T-cell (primary cell): ENCODE data around the gene C3orf20. TPM values are rescaled to one million over a fixed set of nuclear protein-coding genes. Genes with fewer than 3 reads are reported as not detected.
A peak's percentile ranks its signal among the peaks of the same experiment; 100 is the strongest.
"Not testable (repeated sequence)": the region's sequence is repeated elsewhere in the genome, so short reads cannot be mapped to it uniquely, and the experiment has no call there.

Experiments
- ATAC-seq, 4 experiments: fragments of 200-7000 bp in 3 of 4; fragments of 150-1000 bp in 1 of 4; cut with Tn5 transposase; replicated peaks in 1 of 4; 1 replicate in 3 of 4; 2 replicates in 1 of 4; pipeline ENCODE4 v1.10.0; 2021; ENCODE audit warnings: moderate library complexity in 3 of 4, mild to moderate bottlenecking in 2 of 4, moderate number of reproducible peaks in 1 of 4
- CTCF ChIA-PET, 2 donors: fragments of 300-600 bp; sonication (Branson Sonifier 250); formaldehyde crosslinking; loops; one replicate each; lab custom pipeline; 2022; ENCODE audit warnings: antibody characterized with exemption in 2 of 2; lab: Charles Lee
- POLR2A ChIA-PET, 2 donors: fragments of 300-600 bp; sonication (Branson Sonifier 250); formaldehyde crosslinking; loops; one replicate each; lab custom pipeline; 2022; ENCODE audit warnings: antibody characterized with exemption in 2 of 2; lab: Charles Lee
- DNase-seq, 35 experiments: peaks; one replicate each; pipeline versions ENCODE4 v3.0.0 to v3.0.0-alpha.2; 2013 to 2023
- H3K27ac ChIP-seq: one replicate; pipeline ENCODE4 v1.5.1; 2013; ENCODE audit warnings: low read length
- H3K27me3 ChIP-seq, 2 experiments: replicated peaks in 1 of 2; 1 replicate in 1 of 2; 2 replicates in 1 of 2; pipeline versions ENCODE4 v1.6.1 to v1.7.0; 2013; ENCODE audit warnings: low read length in 1 of 2, mixed read lengths in 1 of 2; ENCODE audit not compliant: control insufficient read depth in 2 of 2, insufficient read depth in 2 of 2; ENCODE audit errors: extremely low read depth in 1 of 2
- H3K36me3 ChIP-seq, 2 donors: 1 replicate in 1 of 2; 2 replicates in 1 of 2; pipeline versions ENCODE4 v1.6.1 to v1.7.0; 2013; ENCODE audit warnings: low read length in 1 of 2; ENCODE audit not compliant: control insufficient read depth in 2 of 2, insufficient read depth in 1 of 2; ENCODE audit errors: extremely low read depth in 1 of 2
- H3K4me1 ChIP-seq, 2 experiments: 1 replicate in 1 of 2; 2 replicates in 1 of 2; pipeline versions ENCODE4 v1.6.1 to v1.7.0; 2013; ENCODE audit warnings: low read length in 2 of 2, mixed read lengths in 1 of 2; ENCODE audit not compliant: insufficient read depth in 2 of 2, control insufficient read depth in 1 of 2; ENCODE audit errors: extremely low read depth in 1 of 2
- H3K4me3 ChIP-seq, 2 donors: 1 replicate in 1 of 2; 2 replicates in 1 of 2; pipeline versions ENCODE4 v1.5.1 to v1.7.0; 2013; ENCODE audit warnings: mild to moderate bottlenecking in 2 of 2, low read length in 1 of 2, moderate library complexity in 1 of 2; ENCODE audit not compliant: control insufficient read depth in 1 of 2; ENCODE audit errors: extremely low read depth in 1 of 2
- H3K9me3 ChIP-seq: 2 replicates; pipeline ENCODE4 v1.7.0; 2013
- H3K27ac Mint-ChIP-seq, 2 donors: one replicate each; pipeline ENCODE4 v1.8.0; 2020 to 2021; ENCODE audit warnings: mild to moderate bottlenecking in 2 of 2, mixed read lengths in 2 of 2
- H3K27me3 Mint-ChIP-seq, 2 donors: one replicate each; pipeline ENCODE4 v1.8.0; 2021 to 2022; ENCODE audit warnings: mixed read lengths in 2 of 2
- H3K36me3 Mint-ChIP-seq: one replicate; pipeline ENCODE4 v1.8.0; 2021; ENCODE audit warnings: mixed read lengths
- H3K4me1 Mint-ChIP-seq, 3 donors: one replicate each; pipeline ENCODE4 v1.8.0; 2020 to 2022; ENCODE audit warnings: mixed read lengths in 3 of 3, mild to moderate bottlenecking in 1 of 3
- H3K4me3 Mint-ChIP-seq, 3 donors: one replicate each; pipeline ENCODE4 v1.8.0; 2020 to 2022; ENCODE audit warnings: mild to moderate bottlenecking in 3 of 3, mixed read lengths in 3 of 3, moderate library complexity in 3 of 3
- H3K9me3 Mint-ChIP-seq, 3 donors: one replicate each; pipeline ENCODE4 v1.8.0; 2020 to 2022; ENCODE audit warnings: mixed read lengths in 3 of 3
- WGBS: methylation state at CpG from one replicate; pipeline ENCODE4 v1.1.5; 2013; ENCODE audit warnings: missing lambda C conversion rate; ENCODE audit not compliant: insufficient coverage; 5-methylcytosine and 5-hydroxymethylcytosine counted together
- total RNA-seq, 35 experiments: library from RNA in 6 of 35; stranded (reverse) in 6 of 35; fragments of 120-200 nt in 1 of 35; gene quantifications; one replicate each; pipeline versions ENCODE4 v1.2.1 to v1.2.4 and lab custom pipeline; 2013 to 2026

C3orf20 gene
- total RNA-seq, 5 donors from 2014 or later (not counting 1 experiment from before 2014, with no cell fraction given) = 0.19 to 0.82 (median 0.37) TPM

DNA sequence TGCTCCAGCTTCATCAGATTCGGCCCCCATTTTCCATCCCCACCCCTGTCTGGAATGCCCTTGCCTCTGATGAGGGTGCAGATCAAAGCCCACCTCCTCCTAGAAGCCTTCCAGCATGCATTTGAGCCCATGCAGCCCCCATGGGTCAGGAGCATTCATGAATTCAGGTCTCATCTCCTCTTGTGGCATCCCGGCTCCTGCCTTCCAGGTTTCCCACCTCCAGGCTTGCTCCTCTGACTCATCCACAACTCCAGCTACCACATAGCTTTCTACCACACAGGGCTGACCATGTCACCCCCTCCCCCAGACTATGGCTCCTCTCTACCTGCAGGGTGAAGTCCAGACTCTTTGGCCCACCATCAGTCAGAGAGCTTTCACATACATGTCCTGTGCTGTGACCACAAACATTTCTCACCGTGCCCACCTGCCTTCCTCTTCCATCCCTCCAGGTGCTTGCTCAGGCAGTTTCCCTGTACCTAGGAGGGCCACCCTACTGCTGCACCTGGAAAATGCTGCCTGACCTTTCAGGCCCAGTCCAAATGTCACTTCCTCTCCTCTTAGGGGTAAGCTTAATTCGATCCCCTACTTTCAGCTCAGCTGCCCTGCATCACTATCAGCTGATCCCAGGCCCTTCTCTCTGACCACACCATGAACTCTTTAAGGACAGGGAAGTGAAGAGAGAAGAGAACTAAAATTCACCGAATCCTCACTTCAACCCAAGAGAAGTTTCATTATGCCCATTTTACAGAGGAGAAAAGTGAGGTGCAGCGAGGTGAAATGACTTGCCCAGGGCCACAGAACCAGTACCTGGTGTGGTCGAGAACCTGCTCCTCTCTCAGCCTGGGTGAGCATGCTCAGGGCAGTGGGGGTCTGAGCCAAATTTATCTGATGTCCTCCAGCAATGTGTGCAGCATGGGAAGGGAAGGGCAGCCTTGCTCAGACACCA, 130.2 kb downstream of the C3orf20 start:
- POLR2A ChIA-PET = no interaction called here
- H3K9me3 Mint-ChIP-seq = no peaks in the 10 kb centered on the region
- ATAC-seq = no peak
- H3K27ac Mint-ChIP-seq = no peak overlapping the region
- no peak for DNase-seq
- WGBS = 75% methylated on average over 5 of the region's 7 CpGs
- peak overlapping the region in 1 of 3 donors; percentile 12 for H3K4me3 Mint-ChIP-seq
- peaks cover 2 to 22% (median 21%) of the 10 kb centered on the region in 3 donors for H3K4me1 Mint-ChIP-seq
- Histone ChIP-seq H3K4me3 (no peak overlapping the region), H3K27me3 (peaks cover 0 to 64% of the 10 kb centered on the region in 2 experiments), H3K36me3 (no peaks in the 10 kb centered on the region), H3K9me3 (no peaks in the 10 kb centered on the region), H3K27ac (no peak overlapping the region), H3K4me1 (peaks cover 3 to 4% of the 10 kb centered on the region in 2 experiments)
- no peaks in the 10 kb centered on the region for H3K36me3 Mint-ChIP-seq
- peaks cover 21 to 49% of the 10 kb centered on the region in 2 donors for H3K27me3 Mint-ChIP-seq
- CTCF ChIA-PET = no interaction called here

DNA sequence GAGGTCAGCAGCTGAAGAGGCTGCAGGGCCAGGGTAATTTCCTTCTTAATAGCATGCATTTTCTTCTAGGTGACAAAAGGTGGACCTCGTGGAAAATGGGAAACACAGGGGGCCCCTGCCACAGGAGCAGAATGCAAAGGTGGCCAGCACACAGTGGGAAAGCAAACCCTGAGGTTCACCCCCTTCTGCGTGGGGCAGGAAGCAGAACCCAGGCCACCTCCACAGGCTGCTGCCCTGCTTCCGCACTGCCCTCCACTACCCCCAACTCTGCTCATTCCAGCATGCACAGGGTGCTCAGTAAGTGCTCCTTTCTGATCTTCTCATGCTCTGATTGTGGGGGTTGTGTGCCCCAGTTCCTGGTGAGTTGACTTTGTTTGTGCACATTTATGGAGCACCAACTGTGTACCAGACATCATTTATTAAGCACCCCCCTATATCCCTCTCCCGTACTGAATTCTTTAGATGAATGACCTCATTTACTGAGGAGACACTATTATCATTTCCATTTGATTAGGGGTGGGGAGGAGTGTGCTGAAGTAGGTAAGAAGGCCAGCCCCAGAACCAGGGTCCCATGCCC, 131.1 kb downstream of the C3orf20 start:
- POLR2A ChIA-PET = no interaction called here

DNA sequence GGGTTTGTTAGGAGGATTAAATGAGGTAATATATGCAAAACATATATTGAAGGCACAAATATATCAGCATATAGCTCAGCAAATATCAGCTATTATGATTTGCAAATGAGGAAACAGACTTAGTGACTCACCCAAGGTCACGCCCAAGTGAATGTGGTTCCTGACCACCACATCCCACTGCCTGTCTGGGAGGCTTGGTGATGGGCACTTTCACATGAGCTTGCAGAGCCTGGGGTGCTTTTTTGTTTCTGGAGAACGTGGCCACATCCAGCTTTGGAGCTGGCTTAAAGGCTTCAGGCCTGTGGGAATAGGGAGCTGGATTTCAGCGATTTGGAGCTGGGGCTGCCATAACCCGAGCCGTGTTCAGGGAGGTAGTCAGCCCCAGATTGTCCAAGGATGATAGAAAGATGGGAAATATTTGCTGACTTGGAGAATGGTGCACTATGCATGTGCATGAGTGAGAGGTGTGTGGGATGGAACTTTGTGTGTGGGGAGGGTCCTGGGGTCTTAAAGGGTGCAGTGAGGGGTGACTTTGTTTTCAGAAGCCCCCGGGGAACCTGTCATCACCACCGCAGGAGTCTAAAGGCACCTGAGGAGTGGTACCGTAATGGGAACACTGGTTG, 131.8 kb downstream of the C3orf20 start:
- DNase-seq = peak in 1 of 35 experiments; percentile 9
- Histone ChIP-seq H3K4me3 (no peak overlapping the region), H3K27ac (no peak overlapping the region), H3K4me1 (peaks cover 3 to 8% of the 10 kb centered on the region in 2 experiments), H3K9me3 (no peaks in the 10 kb centered on the region), H3K36me3 (no peaks in the 10 kb centered on the region), H3K27me3 (peaks cover 0 to 65% of the 10 kb centered on the region in 2 experiments)
- CTCF ChIA-PET = no interaction called here
- ATAC-seq = peak in 1 of 4 experiments; percentile 15
- Mint-ChIP-seq H3K27ac (no peak overlapping the region), H3K36me3 (no peaks in the 10 kb centered on the region), H3K9me3 (no peaks in the 10 kb centered on the region), H3K4me1 (peaks cover 7 to 29% (median 26%) of the 10 kb centered on the region in 3 donors), H3K27me3 (peaks cover 28 to 57% of the 10 kb centered on the region in 2 donors), H3K4me3 (no peak overlapping the region)
- POLR2A ChIA-PET = no interaction called here
- WGBS = 69% methylated on average over 8 of the region's 8 CpGs

More for the DNA sequence above, 131.1 kb downstream of the C3orf20 start:
- 35% methylated on average over 2 of the region's 4 CpGs for WGBS
- H3K9me3 ChIP-seq = no peaks in the 10 kb centered on the region
- ATAC-seq (no peak), DNase-seq (no peak)
- H3K27me3 ChIP-seq = peaks cover 0 to 64% of the 10 kb centered on the region in 2 experiments
- H3K4me1 ChIP-seq = peaks cover 3 to 4% of the 10 kb centered on the region in 2 experiments
- CTCF ChIA-PET = no interaction called here
- H3K9me3 Mint-ChIP-seq = no peaks in the 10 kb centered on the region
- peaks cover 4 to 23% (median 22%) of the 10 kb centered on the region in 3 donors for H3K4me1 Mint-ChIP-seq
- no peak overlapping the region for H3K4me3 ChIP-seq
- H3K27ac Mint-ChIP-seq = no peak overlapping the region
- H3K36me3 ChIP-seq = no peaks in the 10 kb centered on the region
- no peaks in the 10 kb centered on the region for H3K36me3 Mint-ChIP-seq
- H3K4me3 Mint-ChIP-seq = no peak overlapping the region
- H3K27me3 Mint-ChIP-seq = peaks cover 21 to 50% of the 10 kb centered on the region in 2 donors
- H3K27ac ChIP-seq = no peak overlapping the region

DNA sequence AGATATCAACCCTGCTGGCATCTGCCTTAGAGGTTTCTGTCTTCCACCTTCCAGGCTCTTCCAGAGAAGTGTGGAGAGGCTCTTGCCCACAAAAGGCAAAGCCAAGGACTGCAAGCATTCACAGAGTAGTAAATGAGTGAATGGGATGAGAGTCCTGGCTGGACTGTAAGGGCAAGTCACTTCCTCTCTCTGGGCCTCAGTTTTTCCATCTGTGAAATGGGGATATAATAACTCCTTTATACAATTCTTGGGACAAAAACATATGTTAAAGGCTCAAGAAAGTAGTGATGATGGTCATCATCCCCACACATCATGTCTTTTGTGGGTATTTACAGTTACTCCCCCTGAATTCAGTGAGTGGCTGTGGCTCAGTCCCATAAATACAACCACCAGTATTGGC, 133.1 kb downstream of the C3orf20 start:
- no peak overlapping the region for H3K27ac Mint-ChIP-seq
- no peak for DNase-seq
- H3K4me1 ChIP-seq = peaks cover 3 to 8% of the 10 kb centered on the region in 2 experiments
- H3K4me3 ChIP-seq = no peak overlapping the region
- no peaks in the 10 kb centered on the region for H3K9me3 ChIP-seq
- peaks cover 0 to 66% of the 10 kb centered on the region in 2 experiments for H3K27me3 ChIP-seq
- ChIA-PET CTCF (no interaction called here), POLR2A (no interaction called here)
- H3K36me3 Mint-ChIP-seq = no peaks in the 10 kb centered on the region
- H3K4me1 Mint-ChIP-seq = peaks cover 7 to 29% (median 26%) of the 10 kb centered on the region in 3 donors
- H3K36me3 ChIP-seq = no peaks in the 10 kb centered on the region
- H3K27ac ChIP-seq = no peak overlapping the region
- H3K9me3 Mint-ChIP-seq = no peaks in the 10 kb centered on the region
- peaks cover 39 to 67% of the 10 kb centered on the region in 2 donors for H3K27me3 Mint-ChIP-seq
- ATAC-seq = no peak
- no peak overlapping the region for H3K4me3 Mint-ChIP-seq

DNA sequence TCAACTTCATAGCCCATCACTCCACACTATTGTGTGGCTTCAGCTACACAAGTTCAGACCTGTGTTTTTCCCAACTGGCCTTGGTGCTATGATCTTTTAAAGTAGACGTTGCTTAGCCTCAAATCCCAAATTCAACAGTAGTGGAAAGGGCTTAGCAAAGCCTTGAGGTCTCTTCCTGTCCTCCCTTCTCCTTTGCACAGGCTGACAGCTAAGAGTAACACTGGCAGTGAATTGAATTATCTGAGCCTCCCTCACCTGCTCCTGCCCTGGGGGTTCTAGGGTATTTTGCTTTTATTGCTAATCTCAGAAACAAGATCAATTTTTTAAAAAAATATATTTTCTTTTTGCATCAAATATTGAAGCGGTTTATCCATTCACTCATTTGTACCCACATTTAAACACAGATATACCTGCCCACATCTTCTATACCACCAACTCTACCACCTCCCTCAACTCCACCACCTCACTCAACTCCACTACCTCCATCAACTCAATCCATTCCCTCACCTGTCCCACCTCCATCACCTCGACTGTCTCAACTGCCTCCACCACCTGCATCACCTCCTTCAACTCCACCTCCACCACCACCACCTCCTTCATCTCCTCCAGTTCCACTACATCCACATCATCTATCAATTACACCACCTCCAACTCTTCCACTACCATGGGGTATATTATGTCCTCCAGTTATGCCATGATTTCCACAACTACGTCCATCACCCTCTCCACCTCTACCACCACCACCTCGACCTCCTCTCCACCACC, 133.7 kb downstream of the C3orf20 start:
- ATAC-seq (no peak), DNase-seq (no peak)
- Histone ChIP-seq H3K27me3 (peaks cover 0 to 71% of the 10 kb centered on the region in 2 experiments), H3K4me1 (peaks cover 3 to 8% of the 10 kb centered on the region in 2 experiments), H3K9me3 (no peaks in the 10 kb centered on the region), H3K27ac (no peak overlapping the region), H3K36me3 (no peaks in the 10 kb centered on the region), H3K4me3 (no peak overlapping the region)
- WGBS = 64% methylated on average over 4 of the region's 5 CpGs
- Mint-ChIP-seq H3K4me3 (no peak overlapping the region), H3K4me1 (peaks cover 7 to 28% (median 22%) of the 10 kb centered on the region in 3 donors), H3K27ac (no peak overlapping the region), H3K9me3 (no peaks in the 10 kb centered on the region), H3K27me3 (peaks cover 46 to 69% of the 10 kb centered on the region in 2 donors), H3K36me3 (no peaks in the 10 kb centered on the region)
- POLR2A ChIA-PET = no interaction called here
- CTCF ChIA-PET = no interaction called here

- H3K36me3 Mint-ChIP-seq, H3K9me3 ChIP-seq, H3K27ac ChIP-seq, CTCF ChIA-PET, H3K4me3 ChIP-seq, H3K9me3 Mint-ChIP-seq, H3K36me3 ChIP-seq, ATAC-seq, H3K4me1 ChIP-seq, DNase-seq, H3K27ac Mint-ChIP-seq, POLR2A ChIA-PET: not testable (repeated sequence)
- peaks cover 0 to 72% of the 10 kb centered on the region in 2 experiments for H3K27me3 ChIP-seq
- Mint-ChIP-seq H3K27me3 (peaks cover 46 to 75% of the 10 kb centered on the region in 2 donors), H3K4me1 (peaks cover 6 to 19% (median 14%) of the 10 kb centered on the region in 3 donors), H3K4me3 (peak overlapping the region in 1 of 3 donors; percentile 24)
- 83% methylated on average over 4 of the region's 9 CpGs for WGBS
Observed at GRCh38 chr3:14809611-14810010, 134.7 kb downstream of the C3orf20 start.
